ENCODE data around the gene LINGO3.

- TF ChIP-seq MXI1 (IDR thresholded peaks at IDR 0.05; ENCODE audit: borderline replicate concordance, low read depth, low read length) = no peak
- no peak for TF ChIP-seq RAD21 (IDR thresholded peaks at IDR 0.05; ENCODE audit: low read length)
- no peak for TF ChIP-seq CTCF (conservative IDR thresholded peaks at IDR 0.05; ENCODE audit: low read depth, low read length)
- TF ChIP-seq POLR2A (IDR thresholded peaks at IDR 0.05; ENCODE audit: low read depth, low read length) = no peak
- TF ChIP-seq FOS (IDR thresholded peaks at IDR 0.05; ENCODE audit: low read depth, low read length) = no peak
- no peak for TF ChIP-seq BHLHE40 (IDR thresholded peaks at IDR 0.05; ENCODE audit: low read depth, low read length)
- TF ChIP-seq CHD1 (IDR thresholded peaks at IDR 0.05; ENCODE audit: low read depth, low read length) = no peak
- no peak for TF ChIP-seq SMC3 (IDR thresholded peaks at IDR 0.05; ENCODE audit: low read depth, low read length)
- TF ChIP-seq NFE2L2 (IDR thresholded peaks at IDR 0.05; ENCODE audit: low read depth, low read length) = no peak
- no peak for TF ChIP-seq MAFK (IDR thresholded peaks at IDR 0.05; ENCODE audit: low read depth, low read length)
- TF ChIP-seq USF2 (IDR thresholded peaks at IDR 0.05; ENCODE audit: low read depth, low read length) = no peak
- no peak for TF ChIP-seq MAZ (IDR thresholded peaks at IDR 0.05; ENCODE audit: borderline replicate concordance, low read depth, low read length)
- TF ChIP-seq ELK1 (IDR thresholded peaks at IDR 0.05; ENCODE audit: borderline replicate concordance, low read depth, low read length) = no peak
Observed at GRCh38 chr19:2353887-2354592, 46.1 kb upstream of the LINGO3 start.
